IMR-90 (cell line): ENCODE data around the gene VMO1. TPM values are rescaled to one million over a fixed set of nuclear protein-coding genes. Genes with fewer than 3 reads are reported as not detected.

Experiments
- ATAC-seq: fragments of 200-7000 bp; cut with Tn5 transposase; 2 replicates; pipeline ENCODE4 v1.9.1; 2020; ENCODE audit warnings: low read depth, mild to moderate bottlenecking, moderate library complexity
- BruUV-seq: library from RNA; stranded (reverse); fragments of 400-500 nt; replicated peaks from 2 replicates; lab custom pipeline; 2021; lab: Mats Ljungman, UMichigan
- CTCF ChIA-PET: fragments of 300-600 bp; formaldehyde crosslinking; extraction: SDS; loops from one replicate; lab custom pipeline; 2021; ENCODE audit warnings: antibody characterized with exemption; lab: Yijun Ruan, JAX
- POLR2A ChIA-PET: fragments of 300-600 bp; sonication (Branson Sonifier 250); formaldehyde crosslinking; loops from one replicate; lab custom pipeline; 2022; ENCODE audit warnings: antibody characterized with exemption; ENCODE audit not compliant: unreplicated experiment; lab: Charles Lee
- DNase-seq: peaks from one replicate; pipeline ENCODE4 v3.0.0; 2013
- H2AFZ ChIP-seq: replicated peaks from 2 replicates; pipeline ENCODE3; 2013; ENCODE audit warnings: low read length, mild to moderate bottlenecking; ENCODE audit not compliant: poor library complexity
- H2AK5ac ChIP-seq: 2 replicates; pipeline ENCODE4 v1.6.1; 2013; ENCODE audit warnings: low read depth, low read length, inconsistent platforms
- H2AK9ac ChIP-seq: replicated peaks from 2 replicates; pipeline ENCODE3; 2013; ENCODE audit warnings: mild to moderate bottlenecking, low read depth, low read length, moderate library complexity; ENCODE audit not compliant: poor library complexity
- H2BK120ac ChIP-seq: 2 replicates; pipeline ENCODE4 v1.6.1; 2013; ENCODE audit warnings: low read depth, low read length, inconsistent platforms
- H2BK15ac ChIP-seq: 3 replicates; pipeline ENCODE4 v1.6.1; 2013; ENCODE audit warnings: low read depth, low read length, inconsistent platforms
- H2BK20ac ChIP-seq: 2 replicates; pipeline ENCODE4 v1.6.1; 2013; ENCODE audit warnings: low read depth, mild to moderate bottlenecking, inconsistent platforms, low read length, moderate library complexity
- H2BK5ac ChIP-seq: 2 replicates; pipeline ENCODE4 v1.6.1; 2013; ENCODE audit warnings: mild to moderate bottlenecking, low read depth, low read length, inconsistent platforms; ENCODE audit not compliant: poor library complexity, severe bottlenecking
- H3K14ac ChIP-seq: replicated peaks from 2 replicates; pipeline ENCODE4 v1.6.1; 2013; ENCODE audit warnings: low read depth, low read length, inconsistent platforms
- H3K18ac ChIP-seq: 2 replicates; pipeline ENCODE4 v1.6.1; 2013; ENCODE audit warnings: low read depth, low read length, control low read depth
- H3K23ac ChIP-seq: 2 replicates; pipeline ENCODE4 v1.6.1; 2013; ENCODE audit warnings: low read depth, low read length, inconsistent platforms
- H3K27ac ChIP-seq: 2 replicates; pipeline ENCODE4 v1.5.1; 2013; ENCODE audit warnings: mild to moderate bottlenecking, control low read depth, low read length; ENCODE audit not compliant: insufficient read depth
- H3K27me3 ChIP-seq: 2 replicates; pipeline ENCODE4 v1.6.1; 2013; ENCODE audit warnings: low read length; ENCODE audit not compliant: control insufficient read depth, insufficient read depth
- H3K36me3 ChIP-seq: 2 replicates; pipeline ENCODE4 v1.6.1; 2013; ENCODE audit warnings: low read length, mixed read lengths; ENCODE audit not compliant: control insufficient read depth, insufficient read depth
- H3K4ac ChIP-seq: 2 replicates; pipeline ENCODE4 v1.6.1; 2013; ENCODE audit warnings: low read depth, low read length, inconsistent platforms
- H3K4me1 ChIP-seq: 2 replicates; pipeline ENCODE4 v1.6.1; 2013; ENCODE audit warnings: low read length, mixed read lengths; ENCODE audit not compliant: control insufficient read depth, insufficient read depth
- H3K4me2 ChIP-seq: 2 replicates; pipeline ENCODE4 v1.6.1; 2013; ENCODE audit warnings: low read depth, mild to moderate bottlenecking, control low read depth, low read length, moderate library complexity
- H3K4me3 ChIP-seq: 2 replicates; pipeline ENCODE4 v1.5.1; 2013; ENCODE audit warnings: low read depth, mild to moderate bottlenecking, control low read depth, low read length, moderate library complexity; ENCODE audit not compliant: insufficient read depth
- H3K56ac ChIP-seq: 2 replicates; pipeline ENCODE4 v1.6.1; 2013; ENCODE audit warnings: low read length, inconsistent platforms; ENCODE audit not compliant: insufficient read depth; ENCODE audit errors: extremely low read depth
- H3K79me1 ChIP-seq, 2 experiments: 2 replicates each; pipeline ENCODE4 v1.6.1; 2013; ENCODE audit warnings: low read length in 2 of 2, inconsistent platforms in 1 of 2, low read depth in 1 of 2
- H3K9ac ChIP-seq: 2 replicates; pipeline ENCODE4 v1.6.1; 2013; ENCODE audit warnings: low read depth, low read length, control low read depth
- H3K9me1 ChIP-seq: 2 replicates; pipeline ENCODE4 v1.6.1; 2013; ENCODE audit warnings: low read length, inconsistent platforms; ENCODE audit not compliant: insufficient read depth
- H3K9me3 ChIP-seq: 2 replicates; pipeline ENCODE4 v1.6.1; 2013; ENCODE audit warnings: low read length; ENCODE audit not compliant: control insufficient read depth, insufficient read depth
- H4K20me1 ChIP-seq: 2 replicates; pipeline ENCODE4 v1.6.1; 2013; ENCODE audit warnings: low read length, inconsistent platforms; ENCODE audit not compliant: insufficient read depth
- H4K5ac ChIP-seq: 2 replicates; pipeline ENCODE4 v1.6.1; 2013; ENCODE audit warnings: mild to moderate bottlenecking, low read depth, low read length, control low read depth
- H4K8ac ChIP-seq, 2 experiments: 2 replicates each; pipeline ENCODE4 v1.6.1; 2013; ENCODE audit warnings: low read depth in 2 of 2, low read length in 2 of 2, control low read depth in 1 of 2, inconsistent platforms in 1 of 2
- H4K91ac ChIP-seq: 2 replicates; pipeline ENCODE4 v1.6.1; 2013; ENCODE audit warnings: low read depth, low read length, inconsistent platforms; ENCODE audit not compliant: insufficient read depth
- BHLHE40 ChIP-seq: fragments of 150-350 bp; IDR thresholded peaks from 2 replicates; pipeline ENCODE4 v1.6.1; 2016; ENCODE audit warnings: mild to moderate bottlenecking, low read depth, low read length
- CEBPB ChIP-seq: IDR thresholded peaks from 2 replicates; pipeline ENCODE4 v1.6.1; 2012; ENCODE audit warnings: low read depth, low read length, improper control_type of control experiment
- FOS ChIP-seq: fragments of 150-350 bp; IDR thresholded peaks from 2 replicates; pipeline ENCODE4 v1.6.1; 2016; ENCODE audit warnings: low read depth, low read length
- MAFK ChIP-seq: IDR thresholded peaks from 2 replicates; pipeline ENCODE4 v1.6.1; 2012; ENCODE audit warnings: low read depth, low read length, improper control_type of control experiment
- MAZ ChIP-seq: IDR thresholded peaks from 2 replicates; pipeline ENCODE4 v1.6.1; 2012; ENCODE audit warnings: low read depth, mild to moderate bottlenecking, low read length, improper control_type of control experiment, moderate library complexity, borderline replicate concordance
- MXI1 ChIP-seq: IDR thresholded peaks from 2 replicates; pipeline ENCODE4 v1.6.1; 2012; ENCODE audit warnings: low read depth, mild to moderate bottlenecking, low read length, moderate library complexity, borderline replicate concordance
- NFE2L2 ChIP-seq: fragments of 150-350 bp; IDR thresholded peaks from 2 replicates; pipeline ENCODE4 v1.6.1; 2016; ENCODE audit warnings: low read depth, mild to moderate bottlenecking, low read length
- RAD21 ChIP-seq: IDR thresholded peaks from 2 replicates; pipeline ENCODE4 v1.6.1; 2012; ENCODE audit warnings: low read length, improper control_type of control experiment
- WGBS, 2 experiments: methylation state at CpG; one replicate each; pipeline versions ENCODE4 v1.1.5 to v1.1.7; 2013; ENCODE audit warnings: missing lambda C conversion rate in 2 of 2; ENCODE audit not compliant: insufficient read length in 1 of 2; ENCODE audit errors: extremely low coverage in 2 of 2; 5-methylcytosine and 5-hydroxymethylcytosine counted together
- dilution Hi-C: fragments of 300-500 bp; cut with HindIII; formaldehyde crosslinking; loops from one replicate; pipeline ENCODE4 v1.14.3; 2018; ENCODE audit warnings: low sequenced_read_pairs; ENCODE audit not compliant: unreplicated experiment
- in situ Hi-C: fragments of 300-500 bp; cut with MboI; formaldehyde crosslinking; loops from 3 replicates; pipeline ENCODE4 v1.14.3; 2019; ENCODE audit warnings: low sequenced_read_pairs, inconsistent platforms, mixed read lengths
- intact Hi-C: fragments of 100-400 bp; cut with micrococcal nuclease; formaldehyde crosslinking; loops from 2 replicates; pipeline ENCODE4 v1.10.0; 2022
- polyA plus RNA-seq, 3 experiments: library from polyadenylated mRNA; depleted of rRNA; stranded (reverse); fragments of >200 nt; gene quantifications; 2 replicates each; pipeline ENCODE4 v1.2.3, GENCODE V29; 2012; ENCODE audit warnings: low replicate concordance in 1 of 3
- total RNA-seq: library from RNA; depleted of rRNA; stranded (reverse); fragments of >200 nt; gene quantifications from 2 replicates; pipeline ENCODE4 v1.2.3, GENCODE V29; 2012
- TF ChIP-seq, protein P1 (sequence below): fragments of 150-350 bp; IDR thresholded peaks from 2 replicates; pipeline ENCODE4 v1.6.1; 2017; ENCODE audit warnings: mild to moderate bottlenecking, antibody characterized with exemption, low read length, low read depth

The VMO1 gene
- total and polyA plus RNA-seq, 2 of the 4 experiments (the other 2 are of a cell fraction), result 0.14 TPM; not detected in 1

DNA sequence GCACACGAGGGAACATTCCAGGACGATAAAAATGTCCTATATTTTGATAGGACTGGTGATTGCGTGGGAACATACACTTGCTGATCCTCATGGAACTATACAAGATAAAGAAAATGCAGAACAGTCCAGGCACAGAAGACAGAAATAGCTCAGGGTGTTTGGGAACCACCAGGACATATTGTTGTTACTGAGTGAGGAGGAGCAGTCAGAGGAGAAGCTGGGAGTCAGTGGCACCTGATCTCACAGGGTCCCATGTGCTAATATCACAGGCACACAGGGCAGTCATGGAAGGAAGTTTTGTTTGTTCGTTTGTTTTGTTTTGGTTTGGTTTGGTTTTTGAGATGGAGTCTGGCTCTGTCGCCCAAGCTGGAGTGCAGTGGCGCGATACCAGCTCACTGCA lies 26.5 kb upstream of the VMO1 start:
- Histone ChIP-seq H3K4ac (no peak overlapping the region), H3K9me1 (0 out of 2 replicates have a peak, but pooled peaks cover 4% of the 10 kb centered on the region), H2AK9ac (no peak overlapping the region), H3K79me1 (peaks cover 0 to 11% of the 10 kb centered on the region in 2 experiments; a peak in 3 of 4 replicates), H4K5ac (no peak overlapping the region), H4K20me1 (peaks cover 11% of the 10 kb centered on the region), H2BK20ac (no peak overlapping the region), H4K91ac (no peak overlapping the region), H3K56ac (no peak overlapping the region), H2AFZ (no peak overlapping the region), H3K27me3 (no peaks in the 10 kb centered on the region), H3K4me1 (peaks cover 2% of the 10 kb centered on the region; the same call in 1 of the 2 replicates), H3K9ac (no peak overlapping the region), H3K27ac (no peak overlapping the region), H2BK120ac (no peak overlapping the region), H3K36me3 (peaks cover 46% of the 10 kb centered on the region), H3K9me3 (no peaks in the 10 kb centered on the region), H3K14ac (no peak overlapping the region), H3K4me3 (no peak overlapping the region), H2BK15ac (no peak overlapping the region), H4K8ac (no peak overlapping the region), H2AK5ac (no peak overlapping the region), H2BK5ac (no peak overlapping the region), H3K23ac (no peak overlapping the region), H3K18ac (no peak overlapping the region), H3K4me2 (no peak overlapping the region)
- intact Hi-C loops, result no loop called here
- WGBS, 2 experiments, result 100% methylated on average over 2 of the region's 7 CpGs; no CpG with 5 or more reads in 1 of the 2 experiments
- dilution Hi-C loops, result no loop called here
- no TSS peak for BruUV-seq
- in situ Hi-C loops, result no loop called here
- ChIA-PET CTCF (no interaction called here), POLR2A (no interaction called here)
- DNase-seq (no peak), ATAC-seq (no peak)
- no peak for TF ChIP-seq CEBPB
- TF ChIP-seq MXI1, result no peak
- TF ChIP-seq MAFK, result no peak
- TF ChIP-seq, protein P1, sequence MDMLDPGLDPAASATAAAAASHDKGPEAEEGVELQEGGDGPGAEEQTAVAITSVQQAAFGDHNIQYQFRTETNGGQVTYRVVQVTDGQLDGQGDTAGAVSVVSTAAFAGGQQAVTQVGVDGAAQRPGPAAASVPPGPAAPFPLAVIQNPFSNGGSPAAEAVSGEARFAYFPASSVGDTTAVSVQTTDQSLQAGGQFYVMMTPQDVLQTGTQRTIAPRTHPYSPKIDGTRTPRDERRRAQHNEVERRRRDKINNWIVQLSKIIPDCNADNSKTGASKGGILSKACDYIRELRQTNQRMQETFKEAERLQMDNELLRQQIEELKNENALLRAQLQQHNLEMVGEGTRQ, result no peak
- TF ChIP-seq NFE2L2, result no peak
- no peak for TF ChIP-seq MAZ
- no peak for TF ChIP-seq BHLHE40
- no peak for TF ChIP-seq FOS
- no peak for TF ChIP-seq RAD21
